Psoas muscle (tissue), 8 donors: ENCODE data around the gene SYCE1L. TPM values are rescaled to one million over a fixed set of nuclear protein-coding genes. Genes with fewer than 3 reads are reported as not detected.
"Not testable (repeated sequence)": the region's sequence is repeated elsewhere in the genome, so short reads cannot be mapped to it uniquely, and the experiment has no call there.

ENCODE experiments used
- ATAC-seq, 4 donors: fragments of 200-7000 bp; cut with Tn5 transposase; one replicate each; pipeline ENCODE4 v1.9.1; 2020; ENCODE audit warnings: moderate library complexity in 3 of 4, mild to moderate bottlenecking in 2 of 4
- DNase-seq, 2 donors: peaks; one replicate each; pipeline ENCODE4 v3.0.0-alpha.2; 2020
- H3K27ac ChIP-seq: fragments of 200-600 bp; one replicate; pipeline ENCODE4 v1.8.0; 2022
- H3K27me3 ChIP-seq, 3 donors: fragments of 200-600 bp in 1 of 3; one replicate each; pipeline versions ENCODE4 v1.6.1 to v1.8.0; 2013 to 2022; ENCODE audit warnings: low read length in 2 of 3, mild to moderate bottlenecking in 2 of 3, moderate library complexity in 1 of 3; ENCODE audit not compliant: insufficient read depth in 3 of 3
- H3K36me3 ChIP-seq, 2 donors: fragments of 200-600 bp in 1 of 2; one replicate each; pipeline versions ENCODE4 v1.6.1 to v1.8.0; 2013 to 2022; ENCODE audit warnings: low read depth in 1 of 2, mild to moderate bottlenecking in 1 of 2, moderate library complexity in 1 of 2; ENCODE audit not compliant: insufficient read depth in 1 of 2
- H3K4me1 ChIP-seq: fragments of 200-600 bp; one replicate; pipeline ENCODE4 v1.8.0; 2022
- H3K4me3 ChIP-seq: fragments of 200-600 bp; one replicate; pipeline ENCODE4 v1.8.0; 2022; ENCODE audit warnings: mild to moderate bottlenecking
- H3K9me3 ChIP-seq: fragments of 200-600 bp; one replicate; pipeline ENCODE4 v1.8.0; 2022
- CTCF ChIP-seq: fragments of 200-600 bp; IDR thresholded peaks from one replicate; pipeline ENCODE4 v1.8.0; 2022; ENCODE audit warnings: antibody characterized with exemption
- WGBS, 3 donors: extraction: QIAGEN DNeasy Blood & Tissue Kit; methylation state at CpG; one replicate each; pipeline versions ENCODE4 v1.1.6 to v1.1.7; 2013; 5-methylcytosine and 5-hydroxymethylcytosine counted together
- intact Hi-C, 2 donors: fragments of 100-400 bp; cut with DNase I; formaldehyde crosslinking; loops; one replicate each; pipeline versions ENCODE4 v1.11.0 to v1.14.2; 2022
- long read RNA-seq, 2 donors: library from polyadenylated mRNA; unstranded; transcript quantifications; one replicate each; pipeline ENCODE4 v2.0.0, GENCODE V29; 2021
- polyA plus RNA-seq, 3 donors: library from polyadenylated mRNA; stranded (reverse); fragments of 200-250 nt; gene quantifications; one replicate each; pipeline ENCODE4 v1.2.3, GENCODE V29; 2013
- total RNA-seq, 4 donors: library from RNA; stranded (reverse); fragmentation: NEBNext Ultra II Directional in 2 of 4; extraction: Animal tissue kit (Norgen Biotek cat#: 25700) in 2 of 4; gene quantifications; one replicate each; pipeline versions ENCODE4 v1.2.1 to v1.2.4, GENCODE V29; 2021 to 2023
- donor health status: healthy with polysubstance abuse.
- donor health status: DM: no; HTN: no; CAD: no; lungs with moderate emphysema.
- donor health status: Bipolar disorder and iron deficiency.
- donor health status: healthy.
- donor health status: DM: yes; HTN: yes; CAD: no.
- donor health status: DM: no; HTN: no; CAD: no.
- donor health status: DM: no; HTN: no; CAD: no.
- donor health status: DM: yes; HTN: yes; CAD: no.

Gene SYCE1L
- total RNA-seq, result 1 to 10 TPM in 1 of 4 donors, not detected in 3; 1.2 TPM
- polyA plus RNA-seq, result under 1 TPM; 0.17 to 0.27 (median 0.17) TPM
- long read RNA-seq, donor 1, partial matches to known transcripts, result 1 of 1 reads
- long read RNA-seq, donor 1, other reads (novel, unspliced or antisense), result 0 of 1 reads
- long read RNA-seq, donor 2, partial matches to known transcripts, result 0 of 1 reads
- long read RNA-seq, donor 2, other reads (novel, unspliced or antisense), result 1 of 1 reads

- H3K27ac ChIP-seq, result no peak within 1 kb of the TSS
- ATAC-seq (no peak), DNase-seq (no peak)
- no peak within 1 kb of the TSS for H3K4me3 ChIP-seq
- TF ChIP-seq CTCF, result no peak
- 91 to 97% (median 92%) methylated on average over 18 of the region's 18 CpGs for WGBS, 3 donors
- H3K27me3 ChIP-seq, result no peaks in the 10 kb centered on the region
- intact Hi-C loops, result no loop called here
- H3K9me3 ChIP-seq, result no peaks in the 10 kb centered on the region
- no peaks in the 10 kb centered on the region for H3K4me1 ChIP-seq
- peaks cover 5 to 66% of the 10 kb centered on the region in 2 donors for H3K36me3 ChIP-seq
Measured at GRCh38 chr16:77199211-77199610, at the start of gene SYCE1L. Gene SYCE1L, plus strand, starts transcription at chr16:77199408. Its CDS starts 44 bp downstream, at chr16:77199452.

- Histone ChIP-seq H3K27ac (no peak overlapping the region), H3K9me3 (no peaks in the 10 kb centered on the region), H3K4me3 (no peak overlapping the region), H3K27me3 (peaks cover 0 to 2% (median 0%) of the 10 kb centered on the region in 3 donors), H3K4me1 (no peaks in the 10 kb centered on the region), H3K36me3 (no peaks in the 10 kb centered on the region)
- 38 to 39% (median 38%) methylated on average over 3 of the region's 3 CpGs for WGBS, 3 donors
- intact Hi-C loops, result no loop called here
- ATAC-seq, result no peak
- no peak for TF ChIP-seq CTCF
- no peak for DNase-seq
Measured at GRCh38 chr16:77157346-77158058, 41.7 kb upstream of the SYCE1L start.

- no peak for DNase-seq
- intact Hi-C loops, result no loop called here
- 79 to 80% (median 79%) methylated on average over 6 of the region's 6 CpGs for WGBS, 3 donors
- H3K27me3 ChIP-seq, result no peaks in the 10 kb centered on the region
- no peak for TF ChIP-seq CTCF
- no peak for ATAC-seq
- no peaks in the 10 kb centered on the region for H3K36me3 ChIP-seq
- H3K9me3 ChIP-seq, result no peaks in the 10 kb centered on the region
- no peaks in the 10 kb centered on the region for H3K4me1 ChIP-seq
- H3K4me3 ChIP-seq, result no peak overlapping the region
- H3K27ac ChIP-seq, result no peak overlapping the region
Measured at GRCh38 chr16:77158293-77158692, 40.9 kb upstream of the SYCE1L start.

- intact Hi-C loops, result no loop called here
- DNase-seq (no peak), ATAC-seq (no peak)
- WGBS, 3 donors, result 72 to 83% (median 79%) methylated on average over 2 of the region's 2 CpGs
- no peaks in the 10 kb centered on the region for H3K9me3 ChIP-seq
- H3K4me3 ChIP-seq, result no peak overlapping the region
- peaks cover 0 to under 1% (median 0%) of the 10 kb centered on the region in 3 donors for H3K27me3 ChIP-seq
- no peak for TF ChIP-seq CTCF
- H3K4me1 ChIP-seq, result no peaks in the 10 kb centered on the region
- no peaks in the 10 kb centered on the region for H3K36me3 ChIP-seq
- H3K27ac ChIP-seq, result no peak overlapping the region
Measured at GRCh38 chr16:77165006-77165405, 34.2 kb upstream of the SYCE1L start.

GRCh38 chr16:77165536-77166236 is 33.5 kb upstream of the SYCE1L start:
- H3K4me1 ChIP-seq, H3K27ac ChIP-seq, H3K4me3 ChIP-seq, H3K9me3 ChIP-seq, intact Hi-C loops, ATAC-seq, H3K36me3 ChIP-seq, DNase-seq, H3K27me3 ChIP-seq: not testable (repeated sequence)
- WGBS, 3 donors, result 71 to 76% (median 74%) methylated on average over 9 of the region's 9 CpGs
